ENCODE data around the gene ACSF3.

Gene ACSF3

DNA sequence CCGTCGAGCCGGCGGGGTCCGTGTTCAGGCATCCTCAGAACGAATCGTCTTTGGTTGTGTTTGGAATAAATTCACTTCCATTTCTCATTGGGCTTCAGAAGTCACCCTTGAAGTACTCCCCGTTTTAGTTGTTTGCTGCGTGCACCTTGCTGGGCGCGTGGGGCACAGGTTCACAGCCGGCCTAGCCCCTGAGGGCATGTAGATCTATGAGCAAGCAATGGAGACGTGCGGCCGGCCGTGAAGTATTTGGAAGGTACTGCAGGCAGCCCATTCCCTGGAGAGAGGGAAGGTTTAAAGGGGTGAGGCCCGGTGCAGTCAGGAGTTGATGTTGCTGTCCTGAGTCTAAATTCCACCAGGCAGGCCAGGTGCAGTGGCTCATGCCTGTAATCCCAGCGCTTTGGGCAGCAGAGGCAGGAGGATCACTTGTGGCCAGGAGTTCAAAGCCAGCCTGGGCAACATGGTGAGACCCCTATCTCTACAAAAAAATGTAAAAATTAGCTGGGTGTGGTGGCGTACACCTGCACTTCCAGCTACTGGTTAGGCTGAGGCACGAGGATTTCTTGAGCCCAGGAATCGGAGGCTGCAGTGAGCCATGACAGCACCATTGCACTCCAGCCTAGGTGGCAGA is 714 bp downstream of the ACSF3 start:
- no peak for TF ChIP-seq CTCF (IDR thresholded peaks at IDR 0.05; ENCODE audit: low read depth, low read length)
- no peak for DNase-seq
- peaks cover 6% of the 10 kb centered on the region for H3K4me1 ChIP-seq
- H3K9me3 ChIP-seq: no peaks in the 10 kb centered on the region
- H3K27me3 ChIP-seq: peaks cover 24% of the 10 kb centered on the region
- H3K36me3 ChIP-seq: peaks cover 3% of the 10 kb centered on the region
- H3K4me3 ChIP-seq (ENCODE audit: low read depth, low read length): peak overlapping the region; percentile 88

DNA sequence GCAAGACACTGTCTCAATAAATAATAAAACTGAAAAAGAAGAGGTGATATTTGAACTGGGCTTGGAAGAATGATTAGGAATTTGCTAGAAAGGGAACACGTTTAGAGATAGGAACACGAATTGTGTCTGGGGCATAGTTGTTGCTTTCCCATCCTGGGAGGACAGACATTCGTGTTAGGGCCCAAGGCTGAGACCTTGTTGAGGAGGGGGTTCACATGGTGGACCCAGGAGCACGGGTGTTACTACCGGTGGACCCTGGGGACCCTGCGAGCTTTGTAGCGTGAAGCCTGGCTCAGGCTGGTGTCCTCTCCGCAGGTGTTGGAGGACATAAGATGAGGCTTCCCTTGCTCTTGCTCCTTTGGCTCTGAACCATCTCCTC is 1.2 kb downstream of the ACSF3 start:
- H3K36me3 ChIP-seq: peaks cover 3% of the 10 kb centered on the region
- TF ChIP-seq CTCF (IDR thresholded peaks at IDR 0.05; ENCODE audit: low read depth, low read length): no peak
- H3K27me3 ChIP-seq: peaks cover 19% of the 10 kb centered on the region
- peaks cover 6% of the 10 kb centered on the region for H3K4me1 ChIP-seq
- DNase-seq: no peak
- H3K4me3 ChIP-seq (ENCODE audit: low read depth, low read length): peak overlapping the region; percentile 88
- H3K9me3 ChIP-seq: no peaks in the 10 kb centered on the region

- peaks cover 13% of the 10 kb centered on the region for H3K27me3 ChIP-seq
- peaks cover 4% of the 10 kb centered on the region for H3K36me3 ChIP-seq
- H3K4me1 ChIP-seq: peaks cover 6% of the 10 kb centered on the region
- no peaks in the 10 kb centered on the region for H3K9me3 ChIP-seq
- DNase-seq: no peak
- TF ChIP-seq CTCF (IDR thresholded peaks at IDR 0.05; ENCODE audit: low read depth, low read length): no peak
- H3K4me3 ChIP-seq (ENCODE audit: low read depth, low read length): no peak overlapping the region
These were observed 1.9 kb downstream of the ACSF3 start for GRCh38 chr16:89095491-89095951.

DNA sequence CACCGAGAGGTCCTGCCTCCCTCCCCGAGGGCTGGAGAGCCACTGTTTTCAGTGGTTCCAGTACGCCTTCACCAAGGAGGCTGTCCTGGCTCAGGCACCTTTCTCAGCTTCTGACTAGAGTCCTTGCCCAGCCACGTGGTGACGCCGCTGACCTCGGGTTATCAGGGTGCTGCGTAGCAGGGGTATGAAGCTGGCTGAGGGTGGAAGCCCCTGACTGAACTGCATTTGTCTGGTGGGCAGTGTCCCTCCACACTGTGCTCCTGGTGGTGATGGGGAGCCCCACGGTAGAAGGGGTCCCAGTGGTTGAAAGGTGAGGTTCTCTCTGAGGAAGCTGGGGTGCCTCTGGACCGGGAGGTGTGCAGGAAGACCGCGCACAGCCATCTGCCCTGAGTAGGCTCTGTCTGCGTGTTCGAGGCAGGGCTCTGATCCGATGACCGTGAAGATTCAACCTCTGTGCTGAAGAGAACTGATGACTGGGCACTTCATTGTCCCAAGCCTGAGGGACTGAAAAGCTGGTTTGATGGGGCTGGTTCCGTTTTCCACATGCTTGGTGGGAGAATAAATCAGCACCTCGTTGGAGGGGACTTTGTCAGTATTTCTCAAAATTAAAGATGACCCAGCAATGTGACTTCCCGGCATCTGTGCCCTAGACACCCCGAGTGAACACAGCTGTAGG is 2.5 kb downstream of the ACSF3 start:
- Histone ChIP-seq H3K4me3 (ENCODE audit: low read depth, low read length) (no peak overlapping the region), H3K4me1 (peaks cover 6% of the 10 kb centered on the region), H3K27me3 (peaks cover 12% of the 10 kb centered on the region), H3K9me3 (no peaks in the 10 kb centered on the region), H3K36me3 (peaks cover 11% of the 10 kb centered on the region)
- DNase-seq: no peak
- no peak for TF ChIP-seq CTCF (IDR thresholded peaks at IDR 0.05; ENCODE audit: low read depth, low read length)

DNA sequence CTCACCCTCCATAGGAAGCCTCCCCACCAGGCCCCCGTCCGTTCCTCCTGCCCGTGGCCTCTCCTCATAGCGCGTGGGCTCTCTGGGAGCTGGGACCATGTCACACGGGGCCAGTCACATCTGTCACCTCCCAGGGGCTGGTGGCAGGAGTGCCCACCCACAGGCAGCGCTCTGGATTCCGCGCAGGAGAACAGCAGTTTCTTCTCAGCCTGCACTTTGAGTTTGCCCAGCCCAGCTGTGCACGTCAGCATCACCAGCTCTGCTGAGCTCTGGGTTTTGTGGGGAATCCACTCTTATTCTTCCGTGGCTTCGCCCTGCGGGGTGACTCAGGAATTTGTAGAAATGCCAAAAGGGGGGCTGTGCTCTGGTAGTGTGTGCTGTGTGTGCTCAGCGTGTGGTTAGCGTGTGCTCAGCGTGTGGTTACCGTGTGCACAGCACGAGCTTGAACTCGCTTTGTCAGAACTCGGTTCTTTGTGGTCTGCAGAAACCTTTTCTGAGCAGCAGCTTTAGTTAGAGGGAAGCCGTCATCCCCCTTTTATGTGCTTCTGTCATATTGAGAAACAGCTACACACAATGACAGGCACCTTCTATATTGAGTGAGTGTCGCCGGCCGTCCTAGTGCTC is 3.2 kb downstream of the ACSF3 start:
- no peaks in the 10 kb centered on the region for H3K9me3 ChIP-seq
- TF ChIP-seq CTCF (IDR thresholded peaks at IDR 0.05; ENCODE audit: low read depth, low read length): no peak
- no peak for DNase-seq
- H3K4me1 ChIP-seq: peaks cover 6% of the 10 kb centered on the region
- no peak overlapping the region for H3K4me3 ChIP-seq (ENCODE audit: low read depth, low read length)
- peaks cover 18% of the 10 kb centered on the region for H3K36me3 ChIP-seq
- peaks cover 7% of the 10 kb centered on the region for H3K27me3 ChIP-seq

DNA sequence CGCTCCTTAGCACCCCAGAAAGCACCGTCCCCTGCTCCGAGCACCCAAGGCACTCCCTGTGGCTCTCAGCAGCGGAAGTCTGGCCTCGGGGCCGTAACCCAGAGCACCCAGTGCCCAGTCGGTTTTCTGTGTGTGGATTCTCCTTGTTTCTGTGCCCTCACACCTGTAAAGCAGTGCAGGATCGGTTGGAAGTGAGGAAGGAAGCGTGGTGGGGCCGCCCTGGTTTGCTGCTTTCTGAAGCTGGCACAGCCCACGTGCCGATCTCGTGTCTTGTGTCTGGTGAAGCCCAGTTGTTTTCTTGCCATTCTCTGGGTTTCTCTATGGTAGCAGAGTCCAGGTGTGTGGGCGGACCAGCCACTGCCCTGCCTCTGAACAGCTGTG is 3.7 kb downstream of the ACSF3 start:
- H3K36me3 ChIP-seq: peaks cover 23% of the 10 kb centered on the region
- no peak overlapping the region for H3K4me3 ChIP-seq (ENCODE audit: low read depth, low read length)
- H3K9me3 ChIP-seq: no peaks in the 10 kb centered on the region
- TF ChIP-seq CTCF (IDR thresholded peaks at IDR 0.05; ENCODE audit: low read depth, low read length): no peak
- H3K4me1 ChIP-seq: peaks cover 6% of the 10 kb centered on the region
- DNase-seq: no peak
- peaks cover 2% of the 10 kb centered on the region for H3K27me3 ChIP-seq

Data from BE2C (cell line).